Heart right ventricle (tissue), 16 donors: ENCODE data around the gene LCNL1. TPM values are rescaled to one million over a fixed set of nuclear protein-coding genes. Genes with fewer than 3 reads are reported as not detected.

Source experiments
- ATAC-seq, 8 donors: fragments of 200-7000 bp; cut with Tn5 transposase; one replicate each; pipeline ENCODE4 v1.9.1; 2020; ENCODE audit warnings: mild to moderate bottlenecking in 8 of 8, moderate library complexity in 8 of 8, moderate number of reproducible peaks in 1 of 8
- DNase-seq, 2 donors: peaks; one replicate each; pipeline ENCODE4 v3.0.0-alpha.2; 2020
- H3K27ac ChIP-seq, 10 donors: fragments of 200-600 bp; sonication (generic) in 2 of 10; one replicate each; pipeline versions ENCODE4 v1.5.0 to v1.8.0; 2020 to 2022; ENCODE audit warnings: mild to moderate bottlenecking in 3 of 10
- H3K27me3 ChIP-seq, 7 donors: fragments of 200-600 bp; one replicate each; pipeline ENCODE4 v1.8.0; 2021 to 2022; ENCODE audit warnings: mild to moderate bottlenecking in 2 of 7
- H3K36me3 ChIP-seq, 9 donors: fragments of 200-600 bp; sonication (generic) in 1 of 9; one replicate each; pipeline versions ENCODE4 v1.5.0 to v1.8.0; 2020 to 2022; ENCODE audit warnings: mild to moderate bottlenecking in 2 of 9
- H3K4me1 ChIP-seq, 9 donors: fragments of 200-600 bp; sonication (generic) in 1 of 9; one replicate each; pipeline versions ENCODE4 v1.5.0 to v1.8.0; 2020 to 2022; ENCODE audit warnings: mild to moderate bottlenecking in 4 of 9
- H3K4me3 ChIP-seq, 10 donors: fragments of 200-600 bp; sonication (generic) in 2 of 10; one replicate each; pipeline versions ENCODE4 v1.5.0 to v1.8.0; 2020 to 2022; ENCODE audit warnings: mild to moderate bottlenecking in 7 of 10, moderate library complexity in 2 of 10
- H3K9me3 ChIP-seq, 11 donors: fragments of 200-600 bp in 10 of 11; sonication (generic) in 2 of 11; one replicate each; pipeline versions ENCODE4 v1.5.0 to v1.8.0; 2013 to 2022; ENCODE audit warnings: mild to moderate bottlenecking in 2 of 11, control low read depth in 1 of 11, moderate library complexity in 1 of 11
- CTCF ChIP-seq, 9 donors: fragments of 200-600 bp; sonication (generic) in 2 of 9; IDR thresholded peaks; one replicate each; pipeline versions ENCODE4 v1.5.0 to v1.8.0; 2021 to 2022; ENCODE audit warnings: antibody characterized with exemption in 9 of 9, mild to moderate bottlenecking in 5 of 9, moderate library complexity in 1 of 9
- WGBS, 2 donors: extraction: QIAGEN DNeasy Blood & Tissue Kit; methylation state at CpG; one replicate each; pipeline ENCODE4 v1.1.7; 2013; ENCODE audit warnings: inconsistent platforms in 1 of 2; 5-methylcytosine and 5-hydroxymethylcytosine counted together
- intact Hi-C, 10 donors: fragments of 100-400 bp; cut with DNase I; formaldehyde crosslinking; loops; one replicate each; pipeline versions ENCODE4 v1.11.1 to v1.14.2; 2022
- polyA plus RNA-seq, 2 donors: library from polyadenylated mRNA; stranded (reverse); fragments of 200-250 nt; gene quantifications; one replicate each; pipeline ENCODE4 v1.2.3, GENCODE V29; 2013
- total RNA-seq, 10 donors: library from RNA; stranded (reverse); fragmentation: NEBNext Ultra II Directional in 3 of 10; extraction: Animal tissue kit (Norgen Biotek cat#: 25700) in 3 of 10; gene quantifications; one replicate each; pipeline versions ENCODE4 v1.2.1 to v1.2.4, GENCODE V29; 2021 to 2023
- donor health status: Arrhythmogenic right ventricular cardiomyopathy.
- donor health status: ischemic (EF 13 %, LVEDD 7.1; RV severe dilation, severe dysfunction).
- donor health status: healthy with polysubstance abuse.
- donor health status: DM: no; HTN: yes; CAD: no.
- donor health status: DM: no; HTN: no; CAD: no.
- donor health status: ischemic (EF 25% LVEDD 6.9; RV normal size, moderate dysfunction).
- donor health status: ischemic (EF 25% LVEDD 5.7; RV mildly dilated, moderate dysfunction).
- donor health status: healthy.
- donor health status: DM: yes; HTN: yes; CAD: no.
- donor health status: Ischemic cardiomyopathy.
- donor health status: ischemic (EF 35%, LVEDD 5.7; RV mildly dilated, moderate dysfunction).
- donor health status: nonischemic (EF 11% LVEDD 7.7; RV severe dilation, severe dysfunction).
- donor health status: DM: yes; HTN: yes; CAD: no.
- donor health status: PGD.
- donor health status: ischemic (EF 29% LVEDD 5.4; RV normal size, mild dysfunction).
- donor health status: nonischemic (EF 23%, LVEDD 6.1; RV moderate dilation, normal function).

Gene LCNL1
- total and polyA plus RNA-seq, 12 donors = 0.10 to 10.9 (median 6.4) TPM

GRCh38 chr9:137020771-137021567, 38.2 kb downstream of the LCNL1 start:
- no peak for ATAC-seq
- intact Hi-C loops = loop anchor here in 1 of 10 donors (10.0 kb wide), 1 partner anchor 176 kb away; the partner anchor contains the start of genes AJM1 and PHPT1
- H3K27me3 ChIP-seq = no peaks in the 10 kb centered on the region
- 96% methylated on average over 32 of the region's 32 CpGs for WGBS, 2 donors
- peaks cover 0 to 53% (median 12%) of the 10 kb centered on the region in 9 donors for H3K36me3 ChIP-seq
- H3K4me1 ChIP-seq = no peaks in the 10 kb centered on the region
- no peak for TF ChIP-seq CTCF (IDR thresholded peaks at IDR 0.05)
- no peak overlapping the region for H3K4me3 ChIP-seq
- no peak overlapping the region for H3K27ac ChIP-seq
- H3K9me3 ChIP-seq = no peaks in the 10 kb centered on the region
- DNase-seq = no peak

- intact Hi-C loops = loop anchor here in 1 of 10 donors (10.0 kb wide), 1 partner anchor 177 kb away; the partner anchor contains the start of genes AJM1 and PHPT1
- WGBS, 2 donors = 91 to 92% methylated on average over 6 of the region's 6 CpGs
- peaks cover 0 to 47% (median 12%) of the 10 kb centered on the region in 9 donors for H3K36me3 ChIP-seq
These were observed 38.8 kb downstream of the LCNL1 start for GRCh38 chr9:137021568-137021978.

GRCh38 chr9:137021979-137022661, 39.3 kb downstream of the LCNL1 start:
- DNase-seq (peak in 1 of 2 donors; percentile 39), ATAC-seq (peak in 4 of 8 donors; percentile 5 to 33 (median 14))
- Histone ChIP-seq H3K27me3 (no peaks in the 10 kb centered on the region), H3K4me3 (no peak overlapping the region), H3K9me3 (no peaks in the 10 kb centered on the region), H3K4me1 (peaks cover 3 to 11% (median 8%) of the 10 kb centered on the region in 9 donors), H3K27ac (no peak overlapping the region), H3K36me3 (peaks cover 0 to 42% (median 9%) of the 10 kb centered on the region in 9 donors)
- intact Hi-C loops = loop anchor here in 1 of 10 donors (10.0 kb wide), 1 partner anchor 177 kb away; the partner anchor contains the start of genes AJM1 and PHPT1
- no peak for TF ChIP-seq CTCF (IDR thresholded peaks at IDR 0.05)
- 66% methylated on average over 30 of the region's 30 CpGs for WGBS, 2 donors

More at GRCh38 chr9:137021568-137021978, 38.8 kb downstream of the LCNL1 start:
- Histone ChIP-seq H3K9me3 (no peaks in the 10 kb centered on the region), H3K4me3 (no peak overlapping the region), H3K4me1 (peaks cover 0 to 6% (median 3%) of the 10 kb centered on the region in 9 donors), H3K27ac (no peak overlapping the region), H3K27me3 (no peaks in the 10 kb centered on the region)
- ATAC-seq (no peak), DNase-seq (no peak)
- no peak for TF ChIP-seq CTCF (IDR thresholded peaks at IDR 0.05)

- Histone ChIP-seq H3K36me3 (peaks cover 0 to 37% (median 4%) of the 10 kb centered on the region in 9 donors), H3K27me3 (no peaks in the 10 kb centered on the region), H3K27ac (no peak overlapping the region), H3K4me1 (peaks cover 8 to 16% (median 12%) of the 10 kb centered on the region in 9 donors), H3K9me3 (no peaks in the 10 kb centered on the region), H3K4me3 (no peak overlapping the region)
- WGBS, 2 donors = 93 to 94% methylated on average over 23 of the region's 23 CpGs
- TF ChIP-seq CTCF (IDR thresholded peaks at IDR 0.05) = no peak
- DNase-seq = no peak
- ATAC-seq = no peak
- intact Hi-C loops = loop anchor here in 1 of 10 donors (10.0 kb wide), 1 partner anchor 178 kb away; the partner anchor contains the start of genes AJM1 and PHPT1
These were observed 39.8 kb downstream of the LCNL1 start for GRCh38 chr9:137022662-137023008.
